Osteoblast (primary cell): ENCODE measurements around the gene ASIC4. TPM values are rescaled to one million over a fixed set of nuclear protein-coding genes. Genes with fewer than 3 reads are reported as not detected.

Experiments
- DNase-seq: peaks from one replicate; pipeline ENCODE4 v3.0.0; 2011; ENCODE audit warnings: low spot score, mixed read lengths; ENCODE audit not compliant: insufficient read length; ENCODE audit errors: missing footprints
- H2AFZ ChIP-seq: 2 replicates; pipeline ENCODE4 v1.6.0; 2011; ENCODE audit warnings: mild to moderate bottlenecking, low read length
- H3K27ac ChIP-seq: 2 replicates; pipeline ENCODE4 v1.5.1; 2011; ENCODE audit warnings: mild to moderate bottlenecking, low read depth, low read length, moderate library complexity
- H3K27me3 ChIP-seq: 2 replicates; pipeline ENCODE4 v1.6.0; 2012; ENCODE audit warnings: mild to moderate bottlenecking, control low read depth, inconsistent platforms, low read length, moderate library complexity; ENCODE audit not compliant: insufficient read depth
- H3K36me3 ChIP-seq: 2 replicates; pipeline ENCODE4 v1.5.1; 2011; ENCODE audit warnings: mild to moderate bottlenecking, low read length, control low read depth, moderate library complexity; ENCODE audit not compliant: insufficient read depth
- H3K4me1 ChIP-seq: 2 replicates; pipeline ENCODE4 v1.5.1; 2011; ENCODE audit warnings: mild to moderate bottlenecking, low read length, control low read depth, moderate library complexity; ENCODE audit not compliant: insufficient read depth
- H3K4me2 ChIP-seq: 2 replicates; pipeline ENCODE4 v1.6.0; 2011; ENCODE audit warnings: mild to moderate bottlenecking, low read length; ENCODE audit not compliant: insufficient read depth
- H3K4me3 ChIP-seq: fragments of 200-600 bp; sonication (generic); 3 replicates; pipeline ENCODE4 v1.5.1; 2012; ENCODE audit warnings: mild to moderate bottlenecking, low read length, inconsistent platforms; ENCODE audit not compliant: insufficient read depth
- H3K79me2 ChIP-seq: 2 replicates; pipeline ENCODE4 v1.6.0; 2012; ENCODE audit warnings: mild to moderate bottlenecking, low read length, control low read depth, inconsistent platforms; ENCODE audit not compliant: insufficient read depth
- H3K9me3 ChIP-seq: 2 replicates; pipeline ENCODE4 v1.5.1; 2011; ENCODE audit warnings: low read depth, low read length, control low read depth
- H4K20me1 ChIP-seq: 2 replicates; pipeline ENCODE4 v1.6.0; 2012; ENCODE audit warnings: mild to moderate bottlenecking, low read length, control low read depth; ENCODE audit not compliant: insufficient read depth
- CTCF ChIP-seq: IDR thresholded peaks from 2 replicates; pipeline ENCODE4 v1.5.1; 2011; ENCODE audit warnings: mild to moderate bottlenecking, low read depth, low read length, moderate library complexity; ENCODE audit errors: extremely low read depth
- small RNA-seq: library from RNA; depleted of rRNA; stranded (forward); fragments of <200 nt; gene quantifications from one replicate; pipeline ENCODE3, GENCODE V24; 2012
- total RNA-seq: library from RNA; depleted of rRNA; stranded (reverse); fragments of >200 nt; gene quantifications from 2 replicates; pipeline ENCODE4 v1.2.3, GENCODE V29; 2012

Gene ASIC4
- total RNA-seq, 1 donor: not detected

DNA sequence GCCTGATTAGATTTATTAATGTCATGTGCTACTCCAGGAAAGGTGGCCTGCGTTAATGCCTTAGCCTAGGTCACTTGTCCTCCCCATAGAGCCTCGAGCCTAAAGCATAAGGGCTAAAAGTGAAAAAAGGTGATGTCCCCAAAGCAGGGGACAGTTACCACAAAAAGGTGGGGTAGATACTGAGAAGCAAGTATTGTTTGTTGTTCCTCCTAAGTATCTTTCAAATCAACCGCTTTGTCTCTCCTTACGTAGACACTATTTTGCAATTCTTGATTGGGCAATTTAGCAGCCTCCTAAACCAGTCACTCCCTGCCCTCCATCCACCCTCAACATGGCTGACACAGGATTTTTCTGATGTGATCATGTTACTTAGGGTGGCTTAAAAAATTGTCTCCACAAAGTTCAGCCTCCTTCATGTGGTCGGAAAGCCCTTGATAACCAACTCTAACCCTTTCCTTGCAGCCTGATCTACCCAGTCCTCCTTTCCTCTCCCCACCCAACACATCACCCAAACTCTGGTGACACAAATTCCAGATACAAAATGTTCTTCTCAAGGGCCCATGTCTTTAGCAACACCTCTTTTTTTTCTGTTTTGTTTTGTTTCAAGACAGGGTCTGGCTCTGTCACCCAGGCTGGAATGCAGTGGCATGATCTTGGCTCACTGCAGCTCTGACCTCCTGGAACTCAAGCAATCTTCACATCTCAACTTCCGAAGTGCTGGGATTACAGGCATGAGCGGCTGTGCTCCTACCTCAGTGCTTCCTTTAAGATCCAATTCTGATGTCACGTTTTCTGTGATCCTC lies 64.7 kb downstream of the ASIC4 start:
- Histone ChIP-seq H3K36me3 (no peaks in the 10 kb centered on the region), H3K27ac (no peak overlapping the region), H3K4me2 (no peak overlapping the region), H4K20me1 (no peaks in the 10 kb centered on the region), H3K9me3 (no peaks in the 10 kb centered on the region), H3K79me2 (no peaks in the 10 kb centered on the region), H3K4me1 (no peaks in the 10 kb centered on the region), H3K27me3 (peaks cover 37% of the 10 kb centered on the region), H3K4me3 (no peak overlapping the region), H2AFZ (no peak overlapping the region)
- no peak for TF ChIP-seq CTCF
- DNase-seq: no peak

GRCh38 chr2:219581346-219581745 lies 67.1 kb downstream of the ASIC4 start:
- Histone ChIP-seq H3K79me2 (no peaks in the 10 kb centered on the region), H4K20me1 (no peaks in the 10 kb centered on the region), H3K27ac (no peak overlapping the region), H2AFZ (no peak overlapping the region), H3K36me3 (no peaks in the 10 kb centered on the region), H3K4me3 (no peak overlapping the region), H3K4me2 (no peak overlapping the region), H3K4me1 (no peaks in the 10 kb centered on the region), H3K27me3 (peaks cover 38% of the 10 kb centered on the region), H3K9me3 (no peaks in the 10 kb centered on the region)
- DNase-seq: no peak
- no peak for TF ChIP-seq CTCF

Small RNA genes within 50 kb of the gene (small RNA-seq; reads per million reads assigned to genes)
- gene MIR3132: not detected

Other genes starting within 250 kb of the ASIC4 start
- gene DNAJB2, start 235.1 kb upstream of the ASIC4 start, total RNA-seq: 33.3 and 41.3 TPM in 2 replicates
- under 0.01 and 1.2 TPM in 2 replicates for gene PTPRN, start 205.1 kb upstream of the ASIC4 start, total RNA-seq
- gene RESP18, start 181.7 kb upstream of the ASIC4 start, total RNA-seq: not detected in 2 replicates
- 60.7 and 67.3 TPM in 2 replicates for gene DNPEP, start 126.6 kb upstream of the ASIC4 start, total RNA-seq
- gene DES, start 96.1 kb upstream of the ASIC4 start, total RNA-seq: 0.72 and 1.2 TPM in 2 replicates
- 24.2 and 26.4 TPM in 2 replicates for gene SPEG, start 79.6 kb upstream of the ASIC4 start, total RNA-seq
- 46.0 and 46.3 TPM in 2 replicates for gene GMPPA, start 15.6 kb upstream of the ASIC4 start, total RNA-seq
- 192 and 221 TPM in 2 replicates for gene CHPF, start 29.3 kb downstream of the ASIC4 start, total RNA-seq
- gene TMEM198, start 29.5 kb downstream of the ASIC4 start, total RNA-seq: 1.1 and 1.5 TPM in 2 replicates
- 60.4 and 65.9 TPM in 2 replicates for gene OBSL1, start 57.1 kb downstream of the ASIC4 start, total RNA-seq
- under 0.01 and 0.29 TPM in 2 replicates for gene INHA, start 57.8 kb downstream of the ASIC4 start, total RNA-seq
- gene STK11IP, start 83.4 kb downstream of the ASIC4 start, total RNA-seq: 19.4 and 22.1 TPM in 2 replicates
- gene SLC4A3, start 113.1 kb downstream of the ASIC4 start, total RNA-seq: 2.5 and 3.8 TPM in 2 replicates